ENCODE data around the gene HEG1. TPM values are rescaled to one million over a fixed set of nuclear protein-coding genes. Genes with fewer than 3 reads are reported as not detected.

The HEG1 gene
- total RNA-seq, 2 donors from 2014 or later, result 20.5 to 30.6 TPM

DNA sequence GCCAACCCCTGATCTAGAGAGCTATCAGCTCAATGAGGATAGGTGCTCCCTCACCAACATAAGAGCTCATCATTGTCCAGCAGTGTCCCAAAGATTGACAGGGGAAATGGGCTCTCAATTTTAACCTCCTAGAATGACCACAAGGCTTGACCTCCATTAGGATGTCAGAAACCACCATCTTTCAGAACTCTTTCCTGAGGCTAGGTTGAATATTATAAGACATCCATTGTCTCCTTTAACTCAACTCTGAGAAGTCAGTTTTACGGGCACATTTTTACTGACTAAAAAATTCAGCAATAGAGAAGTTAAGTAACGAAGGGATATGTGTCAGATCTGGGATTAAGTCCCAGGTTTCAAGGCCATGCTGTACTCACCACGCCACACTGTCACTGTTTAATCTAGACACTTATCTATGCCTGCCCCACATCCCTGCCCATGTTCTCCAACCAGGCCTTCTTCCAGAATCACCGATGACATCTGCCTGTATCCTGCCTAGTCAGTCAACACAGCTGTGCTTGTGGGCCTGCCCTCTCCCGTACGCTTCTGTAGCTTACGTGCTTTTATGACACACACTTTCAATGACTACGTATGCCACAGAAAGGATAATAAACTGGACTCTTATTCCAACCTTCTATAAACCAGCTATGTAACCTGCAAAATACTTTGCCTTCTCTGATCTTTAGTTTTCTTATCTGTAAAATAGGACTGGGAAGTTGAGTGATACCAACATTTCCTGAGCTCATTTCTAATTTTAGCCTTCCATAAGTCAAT, 104.1 kb downstream of the HEG1 start:
- H3K9me3 ChIP-seq (ENCODE audit: control insufficient read depth, low read length, poor library complexity, severe bottlenecking), result no peaks in the 10 kb centered on the region
- Mint-ChIP-seq H3K27me3 (no peaks in the 10 kb centered on the region), H3K4me1 (no peaks in the 10 kb centered on the region), H3K4me3 (no peak overlapping the region), H3K27ac (no peak overlapping the region), H3K36me3 (ENCODE audit: low read depth) (no peaks in the 10 kb centered on the region)
- ATAC-seq (no peak), DNase-seq (no peak)

DNA sequence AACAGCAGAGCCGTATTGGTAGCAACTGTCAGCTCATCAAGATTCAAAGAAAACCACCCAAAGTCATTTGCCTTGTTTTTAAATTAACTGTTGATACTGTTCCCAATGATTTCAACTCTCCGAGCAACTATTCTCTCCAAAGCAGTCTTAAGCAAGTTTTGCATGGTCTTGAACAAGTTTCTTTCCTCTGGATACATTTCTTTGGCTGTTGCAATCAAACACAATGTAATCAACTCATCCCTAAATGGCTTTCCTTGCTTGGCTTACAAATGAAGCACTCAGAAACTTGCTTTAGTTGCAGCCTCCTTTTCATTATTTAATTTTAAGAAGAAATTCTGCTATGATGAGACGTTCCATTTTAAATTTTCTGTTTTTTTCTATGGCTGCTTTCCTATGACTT, 105.8 kb downstream of the HEG1 start:
- ATAC-seq (no peak), DNase-seq (no peak)
- H3K4me3 Mint-ChIP-seq, result no peak overlapping the region
- H3K27ac Mint-ChIP-seq, result no peak overlapping the region
- no peaks in the 10 kb centered on the region for H3K4me1 Mint-ChIP-seq
- H3K9me3 ChIP-seq (ENCODE audit: control insufficient read depth, low read length, poor library complexity, severe bottlenecking), result no peaks in the 10 kb centered on the region
- no peaks in the 10 kb centered on the region for H3K36me3 Mint-ChIP-seq (ENCODE audit: low read depth)
- H3K27me3 Mint-ChIP-seq, result peaks cover 5% of the 10 kb centered on the region

DNA sequence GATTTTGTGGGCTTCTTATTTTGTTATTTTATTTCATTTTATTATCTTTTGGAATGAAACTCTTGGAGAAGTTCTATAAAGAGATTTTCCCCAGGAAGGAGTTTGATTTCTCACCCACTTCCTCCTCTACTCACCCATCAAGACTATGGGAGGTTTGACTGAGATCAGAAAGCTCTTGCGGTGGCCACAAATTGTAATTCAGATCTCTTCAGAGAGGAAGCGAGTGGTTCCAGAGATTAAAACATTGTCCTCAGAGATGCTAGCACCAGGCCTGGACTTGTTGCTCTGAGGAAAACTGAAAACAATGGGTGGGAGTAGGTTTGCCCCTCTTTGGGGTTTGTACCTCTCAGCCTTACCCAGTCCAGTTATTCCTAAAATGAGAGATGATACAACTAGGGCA, 113.2 kb downstream of the HEG1 start:
- no peak for DNase-seq
- H3K27me3 Mint-ChIP-seq, result peaks cover 29% of the 10 kb centered on the region
- H3K4me1 Mint-ChIP-seq, result no peaks in the 10 kb centered on the region
- H3K9me3 ChIP-seq (ENCODE audit: control insufficient read depth, low read length, poor library complexity, severe bottlenecking), result no peaks in the 10 kb centered on the region
- no peak for ATAC-seq
- peaks cover 3% of the 10 kb centered on the region for H3K36me3 Mint-ChIP-seq (ENCODE audit: low read depth)
- H3K27ac Mint-ChIP-seq, result no peak overlapping the region
- H3K4me3 Mint-ChIP-seq, result no peak overlapping the region

DNA sequence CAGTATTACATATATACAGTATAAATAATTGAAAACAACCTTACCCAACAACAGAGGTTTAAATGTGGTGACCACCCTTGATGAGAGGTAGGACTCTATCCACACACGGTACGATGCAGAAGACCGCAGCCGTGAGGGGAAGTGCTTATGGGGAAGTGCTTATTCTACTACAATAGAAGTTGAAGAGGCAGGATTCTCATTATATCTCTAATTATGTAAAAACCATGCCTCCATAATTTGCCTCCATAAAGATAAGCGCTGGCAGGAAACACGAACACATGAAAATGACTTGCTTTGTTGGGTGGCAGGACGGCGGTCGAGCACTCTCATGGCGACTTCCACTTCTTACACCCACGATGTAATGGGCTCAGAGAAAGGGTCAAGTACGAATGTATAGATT, 114.0 kb downstream of the HEG1 start:
- Mint-ChIP-seq H3K27ac (no peak overlapping the region), H3K4me1 (no peaks in the 10 kb centered on the region), H3K36me3 (ENCODE audit: low read depth) (peaks cover 3% of the 10 kb centered on the region), H3K4me3 (no peak overlapping the region), H3K27me3 (peaks cover 33% of the 10 kb centered on the region)
- no peaks in the 10 kb centered on the region for H3K9me3 ChIP-seq (ENCODE audit: control insufficient read depth, low read length, poor library complexity, severe bottlenecking)
- no peak for ATAC-seq
- no peak for DNase-seq

DNA sequence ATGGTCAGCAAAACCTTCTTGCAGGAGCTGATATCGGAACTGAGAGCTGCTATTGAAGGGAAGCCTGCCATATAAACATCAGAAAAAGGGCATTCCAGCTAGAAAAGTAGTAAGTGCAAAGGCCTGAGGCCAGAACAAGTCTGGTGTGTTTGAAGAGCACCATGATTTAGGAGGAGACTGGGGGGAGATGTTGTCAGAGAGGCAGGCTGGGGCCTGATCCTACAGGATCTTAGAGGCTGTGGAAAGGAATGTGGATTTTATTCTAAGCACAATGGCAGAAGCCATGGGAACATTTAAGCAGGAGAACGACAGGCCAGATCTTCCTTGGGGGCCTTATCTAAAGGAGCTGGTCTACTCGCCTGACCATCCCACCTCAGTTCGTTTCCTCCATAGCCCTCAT, 116.1 kb downstream of the HEG1 start:
- Mint-ChIP-seq H3K27ac (no peak overlapping the region), H3K4me1 (no peaks in the 10 kb centered on the region), H3K27me3 (peaks cover 26% of the 10 kb centered on the region), H3K36me3 (ENCODE audit: low read depth) (peaks cover 3% of the 10 kb centered on the region), H3K4me3 (no peak overlapping the region)
- ATAC-seq (no peak), DNase-seq (no peak)
- no peaks in the 10 kb centered on the region for H3K9me3 ChIP-seq (ENCODE audit: control insufficient read depth, low read length, poor library complexity, severe bottlenecking)

DNA sequence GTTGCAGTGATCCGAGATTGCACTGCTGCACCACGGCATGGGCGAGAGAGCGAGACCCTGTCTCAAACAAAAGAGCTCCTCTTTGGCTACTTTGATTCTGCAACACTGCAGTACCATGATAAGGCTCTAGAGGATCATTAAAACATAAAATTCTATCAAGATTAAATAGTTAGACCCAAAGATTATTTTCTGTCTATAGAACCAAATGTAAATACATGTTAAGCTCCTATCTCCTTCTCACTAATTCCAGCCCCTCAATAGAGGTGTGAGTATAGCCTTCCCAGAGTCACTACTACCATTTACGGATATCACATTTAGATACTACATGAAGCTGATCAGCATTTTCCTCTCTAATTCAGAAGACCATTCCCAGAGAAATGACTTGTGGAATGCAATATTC, 116.9 kb downstream of the HEG1 start:
- DNase-seq (no peak), ATAC-seq (no peak)
- H3K27ac Mint-ChIP-seq, result no peak overlapping the region
- H3K4me1 Mint-ChIP-seq, result peaks cover 2% of the 10 kb centered on the region
- peaks cover 30% of the 10 kb centered on the region for H3K27me3 Mint-ChIP-seq
- no peaks in the 10 kb centered on the region for H3K9me3 ChIP-seq (ENCODE audit: control insufficient read depth, low read length, poor library complexity, severe bottlenecking)
- peaks cover 3% of the 10 kb centered on the region for H3K36me3 Mint-ChIP-seq (ENCODE audit: low read depth)
- H3K4me3 Mint-ChIP-seq, result no peak overlapping the region

DNA sequence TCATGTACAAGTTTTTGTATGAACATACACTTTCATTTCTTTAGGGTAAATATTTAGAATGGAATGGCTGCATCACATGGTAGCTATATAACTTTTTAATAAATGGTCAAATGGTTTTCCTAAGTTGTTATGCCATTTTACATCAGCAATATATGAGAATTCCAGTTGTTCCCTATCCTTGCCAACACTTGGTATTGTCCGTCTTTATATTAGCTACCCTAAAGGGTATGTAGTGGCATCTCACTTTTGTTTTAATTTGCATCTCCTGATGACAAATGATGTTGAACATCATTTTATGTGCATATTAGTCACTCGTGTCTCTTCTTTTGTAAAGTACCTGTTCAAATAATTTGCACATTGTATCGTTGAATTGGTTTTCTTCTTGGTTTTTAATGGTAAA, 118.7 kb downstream of the HEG1 start:
- Mint-ChIP-seq H3K4me1 (peaks cover 5% of the 10 kb centered on the region), H3K36me3 (ENCODE audit: low read depth) (peaks cover 3% of the 10 kb centered on the region), H3K27ac (no peak overlapping the region), H3K4me3 (no peak overlapping the region), H3K27me3 (peaks cover 43% of the 10 kb centered on the region)
- DNase-seq (no peak), ATAC-seq (no peak)
- no peaks in the 10 kb centered on the region for H3K9me3 ChIP-seq (ENCODE audit: control insufficient read depth, low read length, poor library complexity, severe bottlenecking)

DNA sequence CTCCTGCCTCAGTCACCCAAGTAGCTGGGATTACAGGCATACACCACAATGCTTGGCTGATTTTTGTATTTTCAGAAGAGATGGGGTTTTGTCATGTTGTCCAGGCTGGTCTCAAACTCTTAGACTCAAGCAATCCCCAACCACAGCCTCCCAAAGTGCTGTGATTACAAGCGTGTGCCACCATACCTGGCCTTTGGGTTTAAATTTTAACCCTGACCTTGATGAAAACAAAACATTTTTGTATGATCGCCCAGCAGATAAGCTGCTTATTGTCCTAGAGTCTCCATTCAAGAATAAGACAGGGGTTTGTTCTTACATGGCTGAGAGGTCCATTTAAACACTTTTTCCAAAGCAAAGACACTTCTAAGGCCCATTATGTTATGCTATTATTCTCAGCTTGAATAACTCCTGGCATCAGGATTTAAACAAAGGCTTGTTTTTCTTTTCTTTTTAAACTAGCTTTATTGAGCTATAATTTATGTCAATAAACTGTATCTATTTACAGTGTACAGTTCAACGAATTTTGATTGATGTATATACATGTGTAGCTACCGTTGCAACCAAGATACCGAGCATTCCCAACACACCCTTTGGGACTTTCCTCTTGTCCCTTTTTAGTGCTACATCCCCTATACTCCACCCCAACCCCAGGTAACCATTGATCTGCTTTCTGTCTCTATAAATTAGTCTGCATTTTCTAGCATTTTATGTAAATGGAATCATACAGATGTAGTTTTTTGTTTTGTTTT, 119.8 kb downstream of the HEG1 start:
- H3K4me1 Mint-ChIP-seq, result peaks cover 5% of the 10 kb centered on the region
- DNase-seq (no peak), ATAC-seq (no peak)
- H3K27ac Mint-ChIP-seq, result no peak overlapping the region
- H3K27me3 Mint-ChIP-seq, result peaks cover 43% of the 10 kb centered on the region
- H3K4me3 Mint-ChIP-seq, result no peak overlapping the region
- peaks cover 3% of the 10 kb centered on the region for H3K36me3 Mint-ChIP-seq (ENCODE audit: low read depth)
- no peaks in the 10 kb centered on the region for H3K9me3 ChIP-seq (ENCODE audit: control insufficient read depth, low read length, poor library complexity, severe bottlenecking)

DNA sequence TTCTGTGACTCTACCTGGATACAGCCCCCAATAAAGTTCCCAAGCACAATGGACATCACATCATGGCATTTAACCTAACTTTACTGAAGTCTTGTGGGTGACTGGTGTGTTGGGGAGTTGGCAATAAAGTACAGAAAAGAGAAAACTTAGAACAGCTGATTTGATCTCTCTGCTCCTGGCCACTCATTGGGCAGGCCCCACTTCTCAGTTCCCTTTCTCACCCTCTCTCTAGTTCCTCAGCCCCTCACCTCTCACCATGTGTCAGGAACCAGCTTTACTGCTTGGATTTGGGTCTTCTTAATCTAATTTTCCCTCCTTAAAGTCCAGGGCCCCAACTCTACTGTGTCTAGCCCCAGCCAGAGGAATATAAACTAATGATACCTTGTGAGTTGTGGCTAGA, 120.5 kb downstream of the HEG1 start:
- H3K36me3 Mint-ChIP-seq (ENCODE audit: low read depth), result peaks cover 3% of the 10 kb centered on the region
- H3K4me1 Mint-ChIP-seq, result peaks cover 5% of the 10 kb centered on the region
- H3K9me3 ChIP-seq (ENCODE audit: control insufficient read depth, low read length, poor library complexity, severe bottlenecking), result no peaks in the 10 kb centered on the region
- H3K4me3 Mint-ChIP-seq, result no peak overlapping the region
- no peak overlapping the region for H3K27ac Mint-ChIP-seq
- peaks cover 43% of the 10 kb centered on the region for H3K27me3 Mint-ChIP-seq
- no peak for DNase-seq
- ATAC-seq, result no peak

DNA sequence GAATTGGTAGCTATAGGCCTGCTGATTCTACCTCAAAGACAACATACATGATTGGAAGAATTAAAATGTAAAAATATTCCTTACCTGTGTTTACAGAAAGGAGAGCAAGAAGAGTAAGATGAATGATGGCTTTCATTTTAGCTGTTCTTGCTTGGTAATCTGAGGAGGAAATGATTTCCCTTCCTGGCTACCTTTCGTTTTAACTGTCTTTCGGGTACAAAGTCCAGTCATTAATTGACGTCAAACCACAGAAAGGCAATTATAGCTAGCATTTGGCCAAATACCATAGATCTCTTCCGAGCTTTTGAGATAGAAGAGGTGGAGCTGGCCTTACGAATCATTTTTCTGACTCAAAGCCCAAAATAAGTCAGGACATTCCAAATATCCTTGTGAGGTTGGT, 121.2 kb downstream of the HEG1 start, which contains the start of gene MUC13:
MUC13 (minus strand) TSS at position 175 of the 400 bp plus-strand sequence; CDS start at position 136, 39 bp downstream.
- H3K9me3 ChIP-seq (ENCODE audit: control insufficient read depth, low read length, poor library complexity, severe bottlenecking), result no peaks in the 10 kb centered on the region
- ATAC-seq (no peak), DNase-seq (no peak)
- no peaks in the 10 kb centered on the region for H3K36me3 Mint-ChIP-seq (ENCODE audit: low read depth)
- H3K4me3 Mint-ChIP-seq, result no peak within 1 kb of the TSS
- no peak within 1 kb of the TSS for H3K27ac Mint-ChIP-seq
- peaks cover 38% of the 10 kb centered on the region for H3K27me3 Mint-ChIP-seq
- peaks cover 5% of the 10 kb centered on the region for H3K4me1 Mint-ChIP-seq

DNA sequence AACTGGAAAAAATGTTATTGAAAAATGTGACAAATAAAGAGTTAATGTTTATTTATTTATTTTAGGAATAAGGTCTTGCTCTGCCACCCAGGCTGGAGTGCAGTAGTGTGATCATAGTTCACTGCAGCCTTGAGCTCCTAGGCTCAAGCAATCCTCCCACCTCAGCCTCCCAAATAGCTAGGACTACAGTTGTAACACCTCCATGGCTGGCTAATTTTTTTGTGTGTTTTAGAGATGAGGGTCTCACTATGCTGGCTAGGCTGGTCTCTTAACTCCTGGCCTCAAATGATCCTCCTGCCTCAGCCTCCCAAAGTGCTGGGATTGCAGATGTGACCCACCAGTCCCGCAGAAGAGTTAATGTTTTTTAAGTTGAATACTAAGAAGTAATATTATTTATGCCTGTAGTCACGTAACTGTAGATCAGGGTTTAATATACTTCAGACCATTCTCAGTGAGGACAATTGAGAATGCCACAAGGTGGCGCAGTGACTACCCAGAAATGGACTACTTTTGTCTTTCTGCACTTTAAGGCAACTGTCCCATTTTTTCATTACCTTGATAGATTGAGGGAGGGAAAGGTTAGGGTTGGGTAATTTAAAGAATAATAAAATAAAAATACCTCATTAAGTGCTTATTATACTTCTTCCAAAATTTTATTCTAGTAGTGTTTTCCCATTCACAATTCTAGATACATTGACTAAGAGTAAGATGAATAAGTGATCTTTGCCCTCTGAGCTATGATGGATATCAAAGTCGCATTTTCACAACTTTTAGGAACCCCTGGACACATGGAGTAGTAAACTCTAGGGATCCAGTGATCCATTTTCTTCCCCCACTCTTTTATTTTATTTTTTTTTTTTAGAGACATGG, 127.2 kb downstream of the HEG1 start:
- DNase-seq, result peak; percentile 23 to 44 (median 26)
- no peak overlapping the region for H3K27ac Mint-ChIP-seq
- ATAC-seq, result peak; percentile 59
- H3K9me3 ChIP-seq (ENCODE audit: control insufficient read depth, low read length, poor library complexity, severe bottlenecking), result no peaks in the 10 kb centered on the region
- peaks cover 30% of the 10 kb centered on the region for H3K27me3 Mint-ChIP-seq
- no peak overlapping the region for H3K4me3 Mint-ChIP-seq
- peaks cover 2% of the 10 kb centered on the region for H3K36me3 Mint-ChIP-seq (ENCODE audit: low read depth)
- H3K4me1 Mint-ChIP-seq, result peaks cover 4% of the 10 kb centered on the region

DNA sequence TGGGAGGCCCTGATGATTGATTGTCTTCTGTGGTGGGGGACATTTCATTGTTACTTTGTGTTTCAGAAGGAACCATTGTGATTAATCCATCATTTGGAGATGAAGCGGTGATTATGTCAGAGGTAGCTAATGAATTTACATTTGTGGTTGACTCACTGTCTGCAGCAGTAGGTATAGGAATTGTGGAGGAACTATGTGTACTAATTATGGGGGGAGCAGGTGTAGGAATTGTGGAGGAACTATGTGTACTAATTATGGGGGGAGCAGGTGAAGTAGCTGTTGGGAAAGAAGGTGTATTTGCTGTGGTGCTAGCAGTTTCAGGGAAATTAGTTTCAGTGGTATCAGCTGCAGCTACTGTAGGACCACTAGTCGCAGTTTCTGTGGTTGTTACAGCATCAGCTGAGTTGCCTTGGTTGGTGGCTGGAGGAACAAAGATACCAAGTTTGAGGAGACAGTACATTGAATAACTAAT, 128.2 kb downstream of the HEG1 start:
- H3K9me3 ChIP-seq (ENCODE audit: control insufficient read depth, low read length, poor library complexity, severe bottlenecking), result no peaks in the 10 kb centered on the region
- peaks cover 23% of the 10 kb centered on the region for H3K27me3 Mint-ChIP-seq
- H3K27ac Mint-ChIP-seq, result no peak overlapping the region
- peaks cover 2% of the 10 kb centered on the region for H3K36me3 Mint-ChIP-seq (ENCODE audit: low read depth)
- peaks cover 2% of the 10 kb centered on the region for H3K4me1 Mint-ChIP-seq
- H3K4me3 Mint-ChIP-seq, result no peak overlapping the region
- DNase-seq (no peak), ATAC-seq (no peak)

All from T-helper 17 cell (primary cell).